ENCODE results near the gene PPARA.

PPARA gene

GRCh38 chr22:46146329-46146728 is 4.0 kb upstream of the PPARA start:
- ATAC-seq, result no peak

GRCh38 chr22:46147061-46147460 is 3.3 kb upstream of the PPARA start:
- ATAC-seq, result no peak

- no peak for ATAC-seq
These were observed 2.7 kb upstream of the PPARA start for GRCh38 chr22:46147471-46148267.

- no peak for ATAC-seq
These were observed 2.0 kb upstream of the PPARA start for GRCh38 chr22:46148336-46148735.

- ATAC-seq, result no peak
These were observed 1.4 kb upstream of the PPARA start for GRCh38 chr22:46148816-46149511.

- ATAC-seq, result peak; percentile 3 to 6
These were observed 753 bp upstream of the PPARA start for GRCh38 chr22:46149512-46150033.

GRCh38 chr22:46150655-46151477 is 540 bp downstream of the PPARA start:
- peak; percentile 19 to 35 for ATAC-seq

- ATAC-seq, result no peak
These were observed 3.6 kb downstream of the PPARA start for GRCh38 chr22:46153930-46154329.

GRCh38 chr22:46156031-46156430 is 5.7 kb downstream of the PPARA start:
- ATAC-seq, result no peak

- no peak for ATAC-seq
These were observed 8.0 kb downstream of the PPARA start for GRCh38 chr22:46158283-46158682.

GRCh38 chr22:46159212-46159611 is 8.9 kb downstream of the PPARA start:
- ATAC-seq, result no peak

GRCh38 chr22:46159777-46160176 is 9.5 kb downstream of the PPARA start:
- ATAC-seq, result no peak

- no peak for ATAC-seq
These were observed 12.0 kb downstream of the PPARA start for GRCh38 chr22:46162285-46162684.

GRCh38 chr22:46162771-46163556 is 12.6 kb downstream of the PPARA start:
- ATAC-seq, result no peak

- ATAC-seq, result no peak
These were observed 13.2 kb downstream of the PPARA start for GRCh38 chr22:46163557-46163888.

GRCh38 chr22:46165977-46166376 is 15.7 kb downstream of the PPARA start:
- ATAC-seq, result no peak

- ATAC-seq, result no peak
These were observed 19.3 kb downstream of the PPARA start for GRCh38 chr22:46169628-46170027.

- ATAC-seq, result no peak
These were observed 21.6 kb downstream of the PPARA start for GRCh38 chr22:46171940-46172339.

GRCh38 chr22:46172522-46173110 is 22.3 kb downstream of the PPARA start:
- no peak for ATAC-seq

- ATAC-seq, result no peak
These were observed 22.8 kb downstream of the PPARA start for GRCh38 chr22:46173152-46173551.

GRCh38 chr22:46175631-46176030 is 25.3 kb downstream of the PPARA start:
- ATAC-seq, result no peak

- ATAC-seq, result no peak
These were observed 26.2 kb downstream of the PPARA start for GRCh38 chr22:46176508-46177003.

All from activated CD4-positive, CD25-positive, alpha-beta regulatory T cell treated with anti-CD3 and anti-CD28 coated beads, Interleukin-2, amount 50 U/mL, for 24 hours (primary cell).